ENCODE results near the gene MGAT4B. TPM values are rescaled to one million over a fixed set of nuclear protein-coding genes. Genes with fewer than 3 reads are reported as not detected.

The MGAT4B gene
- polyA plus RNA-seq, 3 donors: 12.4 to 151 (median 14.3) TPM

DNA sequence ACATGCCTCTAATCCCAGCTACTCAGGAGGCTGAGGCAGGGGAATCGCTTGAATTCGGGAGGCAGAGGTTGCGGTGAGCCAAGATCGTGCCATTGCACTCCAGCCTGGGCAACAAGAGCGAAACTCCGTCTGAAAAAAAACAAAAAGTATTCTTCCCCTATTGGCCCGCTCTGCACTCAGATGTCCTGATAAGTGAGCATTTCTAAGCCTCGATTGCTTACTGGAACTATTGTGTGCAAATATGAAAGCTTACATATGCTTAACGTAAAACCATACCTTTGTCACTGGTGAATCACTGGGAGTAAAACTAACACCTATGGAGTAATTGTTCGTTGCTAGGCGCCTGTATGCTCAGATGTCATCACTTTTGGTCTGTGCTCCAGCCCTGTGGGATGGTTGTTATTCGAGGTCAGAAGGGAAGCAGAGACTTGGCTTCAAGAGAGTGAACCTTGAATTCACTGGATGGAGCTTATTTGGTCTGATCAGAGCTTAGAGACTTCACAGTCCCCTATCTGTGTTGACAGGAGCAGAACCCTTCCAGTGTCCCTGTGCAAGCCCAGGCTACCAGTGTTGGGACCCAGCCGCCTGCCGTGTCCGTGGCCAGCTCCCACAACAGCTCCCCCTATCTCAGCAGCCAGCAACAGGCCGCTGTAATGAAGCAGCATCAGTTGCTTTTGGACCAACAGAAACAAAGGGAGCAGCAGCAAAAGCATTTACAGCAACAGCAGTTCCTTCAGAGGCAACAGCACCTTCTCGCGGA, 38.2 kb downstream of the MGAT4B start:
- H3K27me3 ChIP-seq (ENCODE audit: control insufficient read depth in 2 of 2, insufficient read depth in 2 of 2, low read length in 2 of 2): no peaks in the 10 kb centered on the region
- H3K4me2 ChIP-seq (replicated peaks; ENCODE audit: extremely low read depth, low read length, poor library complexity, severe bottlenecking): no peak overlapping the region
- H3K27me3 Mint-ChIP-seq (ENCODE audit: low read depth in 3 of 3): peaks cover 0 to 2% (median 0%) of the 10 kb centered on the region in 3 donors
- peaks cover 95% of the 10 kb centered on the region for H4K20me1 ChIP-seq (ENCODE audit: insufficient read depth, low read length)
- DNase-seq: no peak
- H3K9me3 Mint-ChIP-seq: no peaks in the 10 kb centered on the region
- TF ChIP-seq, protein P1, sequence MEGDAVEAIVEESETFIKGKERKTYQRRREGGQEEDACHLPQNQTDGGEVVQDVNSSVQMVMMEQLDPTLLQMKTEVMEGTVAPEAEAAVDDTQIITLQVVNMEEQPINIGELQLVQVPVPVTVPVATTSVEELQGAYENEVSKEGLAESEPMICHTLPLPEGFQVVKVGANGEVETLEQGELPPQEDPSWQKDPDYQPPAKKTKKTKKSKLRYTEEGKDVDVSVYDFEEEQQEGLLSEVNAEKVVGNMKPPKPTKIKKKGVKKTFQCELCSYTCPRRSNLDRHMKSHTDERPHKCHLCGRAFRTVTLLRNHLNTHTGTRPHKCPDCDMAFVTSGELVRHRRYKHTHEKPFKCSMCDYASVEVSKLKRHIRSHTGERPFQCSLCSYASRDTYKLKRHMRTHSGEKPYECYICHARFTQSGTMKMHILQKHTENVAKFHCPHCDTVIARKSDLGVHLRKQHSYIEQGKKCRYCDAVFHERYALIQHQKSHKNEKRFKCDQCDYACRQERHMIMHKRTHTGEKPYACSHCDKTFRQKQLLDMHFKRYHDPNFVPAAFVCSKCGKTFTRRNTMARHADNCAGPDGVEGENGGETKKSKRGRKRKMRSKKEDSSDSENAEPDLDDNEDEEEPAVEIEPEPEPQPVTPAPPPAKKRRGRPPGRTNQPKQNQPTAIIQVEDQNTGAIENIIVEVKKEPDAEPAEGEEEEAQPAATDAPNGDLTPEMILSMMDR (IDR thresholded peaks at IDR 0.05): no peak
- H3K9ac ChIP-seq (ENCODE audit: insufficient read depth, low read length, poor library complexity, severe bottlenecking): no peak overlapping the region
- no peaks in the 10 kb centered on the region for H3K9me3 ChIP-seq (replicated peaks in 1 of 2; ENCODE audit: control insufficient read depth in 1 of 2, insufficient read depth in 1 of 2, low read length in 2 of 2)
- H3K4me1 ChIP-seq (ENCODE audit: control insufficient read depth in 1 of 2, insufficient read depth in 2 of 2, low read length in 2 of 2): peaks cover 86 to 97% of the 10 kb centered on the region in 2 donors
- peak overlapping the region in 1 of 2 donors; percentile 62 for H3K27ac ChIP-seq (ENCODE audit: low read depth in 1 of 2, low read length in 2 of 2)
- peaks cover 37 to 66% of the 10 kb centered on the region in 2 donors for H3K36me3 ChIP-seq (replicated peaks in 1 of 2; ENCODE audit: control insufficient read depth in 1 of 2, insufficient read depth in 2 of 2, low read length in 2 of 2)
- H3K4me3 Mint-ChIP-seq: no peak overlapping the region
- no peak overlapping the region for H3K4me3 ChIP-seq (replicated peaks in 1 of 3; ENCODE audit: low read depth in 2 of 3, low read length in 3 of 3)
- H3K27ac Mint-ChIP-seq: peak overlapping the region in 5 of 7 donors; percentile 21 to 84 (median 49)
- intact Hi-C loops (cut with micrococcal nuclease): no loop called here
- WGBS (ENCODE audit: insufficient coverage): 91% methylated on average over 15 of the region's 18 CpGs
- H2AFZ ChIP-seq (ENCODE audit: insufficient read depth, low read depth, low read length, poor library complexity, severe bottlenecking): no peak overlapping the region
- peaks cover 93% of the 10 kb centered on the region for H3K4me1 Mint-ChIP-seq
- H3K79me2 ChIP-seq (ENCODE audit: insufficient read depth, low read length): peaks cover 91% of the 10 kb centered on the region
- H3K36me3 Mint-ChIP-seq: peaks cover 66 to 81% of the 10 kb centered on the region in 2 donors

GRCh38 chr5:179767496-179768100, 39.1 kb downstream of the MGAT4B start:
- no peaks in the 10 kb centered on the region for H3K27me3 ChIP-seq (ENCODE audit: control insufficient read depth in 2 of 2, insufficient read depth in 2 of 2, low read length in 2 of 2)
- peaks cover 0 to 2% (median 0%) of the 10 kb centered on the region in 3 donors for H3K27me3 Mint-ChIP-seq (ENCODE audit: low read depth in 3 of 3)
- H3K4me3 Mint-ChIP-seq: no peak overlapping the region
- H3K4me1 Mint-ChIP-seq: peaks cover 96% of the 10 kb centered on the region
- H4K20me1 ChIP-seq (ENCODE audit: insufficient read depth, low read length): peaks cover 99% of the 10 kb centered on the region
- H3K9ac ChIP-seq (ENCODE audit: insufficient read depth, low read length, poor library complexity, severe bottlenecking): no peak overlapping the region
- peaks cover 30 to 57% of the 10 kb centered on the region in 2 donors for H3K36me3 ChIP-seq (replicated peaks in 1 of 2; ENCODE audit: control insufficient read depth in 1 of 2, insufficient read depth in 2 of 2, low read length in 2 of 2)
- peak overlapping the region in 1 of 2 donors; percentile 35 for H3K27ac ChIP-seq (ENCODE audit: low read depth in 1 of 2, low read length in 2 of 2)
- peak overlapping the region in 6 of 7 donors; percentile 58 to 80 (median 66) for H3K27ac Mint-ChIP-seq
- no peak overlapping the region for H3K4me3 ChIP-seq (replicated peaks in 1 of 3; ENCODE audit: low read depth in 2 of 3, low read length in 3 of 3)
- peaks cover 58 to 72% of the 10 kb centered on the region in 2 donors for H3K36me3 Mint-ChIP-seq
- no peaks in the 10 kb centered on the region for H3K9me3 Mint-ChIP-seq
- TF ChIP-seq, protein P1 (IDR thresholded peaks at IDR 0.05): no peak
- H3K4me2 ChIP-seq (replicated peaks; ENCODE audit: extremely low read depth, low read length, poor library complexity, severe bottlenecking): no peak overlapping the region
- H2AFZ ChIP-seq (ENCODE audit: insufficient read depth, low read depth, low read length, poor library complexity, severe bottlenecking): no peak overlapping the region
- peaks cover 91% of the 10 kb centered on the region for H3K79me2 ChIP-seq (ENCODE audit: insufficient read depth, low read length)
- peaks cover 93 to 98% of the 10 kb centered on the region in 2 donors for H3K4me1 ChIP-seq (ENCODE audit: control insufficient read depth in 1 of 2, insufficient read depth in 2 of 2, low read length in 2 of 2)
- intact Hi-C loops (cut with micrococcal nuclease): loop anchor here in 1 of 2 donors (2.0 kb wide), 1 partner anchor 29 kb away; no protein-coding TSS in a partner anchor
- 96% methylated on average over 4 of the region's 9 CpGs for WGBS (ENCODE audit: insufficient coverage)
- peak in 2 of 3 donors; percentile 37 to 40 for DNase-seq
- no peaks in the 10 kb centered on the region for H3K9me3 ChIP-seq (replicated peaks in 1 of 2; ENCODE audit: control insufficient read depth in 1 of 2, insufficient read depth in 1 of 2, low read length in 2 of 2)
